GM19193 (cell line): ENCODE results near the gene MADCAM1.

Experiments
- POLR2A ChIP-seq: IDR thresholded peaks from 4 replicates; pipeline ENCODE4 v1.6.1; 2011; ENCODE audit not compliant: insufficient read depth, insufficient read length; ENCODE audit errors: extremely low read depth

The MADCAM1 gene

DNA sequence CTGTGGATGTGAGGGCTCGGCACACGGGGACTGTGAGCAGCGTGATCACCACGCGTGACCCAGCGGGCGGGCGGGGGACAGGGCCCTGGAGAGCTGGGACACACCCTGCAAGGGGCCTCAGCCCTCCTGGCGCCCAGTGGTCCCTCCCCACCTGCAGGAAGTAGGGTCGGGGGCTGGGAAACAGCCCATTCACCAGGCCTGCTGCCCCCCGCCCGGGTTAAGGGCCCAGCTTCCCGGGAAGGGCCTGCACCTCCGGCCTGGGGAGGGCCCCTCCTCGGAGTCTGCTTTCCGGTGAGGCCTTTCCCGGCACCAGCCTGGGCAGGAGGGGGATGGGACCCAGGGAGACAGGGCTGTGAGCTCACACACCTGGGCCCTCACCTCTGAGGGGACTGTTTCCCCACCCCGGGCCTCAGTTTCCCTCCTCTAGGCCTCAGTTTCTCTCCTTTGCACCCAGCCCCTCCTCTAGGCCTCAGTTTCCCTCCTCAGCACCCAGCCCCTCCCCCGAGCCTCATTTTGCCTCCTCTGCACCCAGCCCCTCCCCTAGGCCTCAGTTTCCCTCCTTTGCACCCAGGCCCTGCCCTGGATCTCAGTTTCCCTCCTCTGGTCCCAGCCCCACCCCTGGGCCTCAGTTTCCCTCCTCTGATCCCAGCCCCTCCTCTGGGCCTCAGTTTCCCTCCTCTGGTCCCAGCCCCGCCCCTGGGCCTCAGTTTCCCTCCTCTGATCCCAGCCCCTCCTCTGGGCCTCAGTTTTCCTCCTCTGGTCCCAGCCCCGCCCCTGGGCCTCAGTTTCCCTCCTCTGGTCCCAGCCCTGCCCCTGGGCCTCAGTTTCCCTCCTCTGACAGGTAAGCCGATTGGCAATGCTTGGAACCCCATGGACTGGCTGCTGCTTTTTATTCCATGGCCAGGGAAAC, 1.9 kb upstream of the MADCAM1 start:
- no peak for TF ChIP-seq POLR2A

DNA sequence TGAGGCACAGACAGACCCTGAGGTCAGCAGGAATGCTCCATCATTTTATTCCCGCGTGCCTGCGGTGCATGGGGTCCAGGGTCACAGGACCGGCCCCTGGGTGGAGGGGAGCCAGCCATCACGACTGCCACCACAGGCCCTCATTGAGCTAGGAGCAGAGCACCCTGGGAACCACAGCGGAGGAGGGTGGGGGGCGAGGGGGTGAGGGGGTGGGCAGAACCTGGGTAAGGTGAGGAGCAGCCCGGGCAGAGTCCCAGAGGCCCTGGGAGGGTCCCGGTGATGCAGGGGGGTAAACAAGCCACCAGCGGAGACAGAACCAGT, 1.2 kb upstream of the MADCAM1 start:
- no peak for TF ChIP-seq POLR2A

DNA sequence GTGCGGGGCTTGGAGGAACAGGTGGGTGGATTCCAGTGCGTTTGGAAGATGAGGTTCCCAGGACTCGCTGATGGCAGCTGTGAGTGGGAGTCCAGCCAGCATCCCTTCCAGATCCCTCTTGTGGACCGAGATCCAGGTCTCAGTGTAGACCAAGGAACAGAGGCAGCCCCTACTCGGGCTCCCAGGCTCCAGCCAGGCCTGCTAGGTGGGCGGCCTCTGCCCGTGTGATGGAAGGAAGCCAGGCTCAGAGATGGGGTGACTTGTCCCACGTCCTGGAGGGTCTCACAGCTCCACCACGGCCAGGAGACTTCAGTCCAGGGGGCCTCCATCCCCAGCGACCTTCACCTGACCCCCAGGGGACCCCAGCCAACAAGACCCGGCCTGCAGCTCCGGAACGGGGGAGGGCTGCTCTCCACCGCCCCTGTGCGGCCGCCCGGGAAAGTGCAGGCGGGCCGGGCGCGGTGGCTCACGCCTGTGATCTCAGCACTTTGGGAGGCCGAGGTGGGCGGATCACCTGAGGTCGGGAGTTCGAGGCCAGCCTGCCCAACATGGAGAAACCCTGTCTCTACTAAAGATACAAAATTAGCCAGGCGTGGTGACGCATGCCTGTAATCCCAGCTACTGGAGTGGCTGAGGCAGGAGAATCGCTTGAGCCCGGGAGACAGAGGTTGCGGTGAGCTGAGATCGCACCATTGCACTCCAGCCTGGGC, 729 bp upstream of the MADCAM1 start:
- no peak for TF ChIP-seq POLR2A

- no peak for TF ChIP-seq POLR2A
Measured at GRCh38 chr19:496986-497385, 700 bp downstream of the MADCAM1 start.

DNA sequence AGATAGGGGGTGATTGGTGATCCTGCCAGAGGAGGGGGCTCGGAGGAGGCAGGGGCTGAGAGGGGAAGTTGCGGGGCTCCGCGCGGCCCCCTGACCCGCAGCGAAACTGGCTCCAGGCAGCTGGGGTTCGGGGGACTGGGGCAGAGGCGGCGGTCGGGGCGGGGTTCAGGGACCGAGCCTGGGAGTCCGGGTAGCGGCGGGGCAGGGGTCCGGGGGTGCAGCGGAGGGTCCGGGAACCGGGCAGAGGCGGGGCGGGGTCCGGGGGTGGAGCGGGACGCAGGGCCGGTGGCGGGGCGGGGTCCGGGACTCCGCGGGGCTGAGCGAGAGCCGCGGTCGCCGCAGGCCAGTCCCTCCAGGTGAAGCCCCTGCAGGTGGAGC, 1.2 kb downstream of the MADCAM1 start:
- TF ChIP-seq POLR2A = no peak

- TF ChIP-seq POLR2A = no peak
Measured at GRCh38 chr19:497869-498510, 1.7 kb downstream of the MADCAM1 start.

DNA sequence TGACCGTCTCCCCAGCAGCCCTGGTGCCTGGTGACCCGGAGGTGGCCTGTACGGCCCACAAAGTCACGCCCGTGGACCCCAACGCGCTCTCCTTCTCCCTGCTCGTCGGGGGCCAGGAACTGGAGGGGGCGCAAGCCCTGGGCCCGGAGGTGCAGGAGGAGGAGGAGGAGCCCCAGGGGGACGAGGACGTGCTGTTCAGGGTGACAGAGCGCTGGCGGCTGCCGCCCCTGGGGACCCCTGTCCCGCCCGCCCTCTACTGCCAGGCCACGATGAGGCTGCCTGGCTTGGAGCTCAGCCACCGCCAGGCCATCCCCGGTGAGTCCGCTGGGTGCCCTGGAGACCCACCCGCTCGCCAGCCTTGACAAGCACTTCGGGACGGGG, 2.2 kb downstream of the MADCAM1 start:
- no peak for TF ChIP-seq POLR2A

DNA sequence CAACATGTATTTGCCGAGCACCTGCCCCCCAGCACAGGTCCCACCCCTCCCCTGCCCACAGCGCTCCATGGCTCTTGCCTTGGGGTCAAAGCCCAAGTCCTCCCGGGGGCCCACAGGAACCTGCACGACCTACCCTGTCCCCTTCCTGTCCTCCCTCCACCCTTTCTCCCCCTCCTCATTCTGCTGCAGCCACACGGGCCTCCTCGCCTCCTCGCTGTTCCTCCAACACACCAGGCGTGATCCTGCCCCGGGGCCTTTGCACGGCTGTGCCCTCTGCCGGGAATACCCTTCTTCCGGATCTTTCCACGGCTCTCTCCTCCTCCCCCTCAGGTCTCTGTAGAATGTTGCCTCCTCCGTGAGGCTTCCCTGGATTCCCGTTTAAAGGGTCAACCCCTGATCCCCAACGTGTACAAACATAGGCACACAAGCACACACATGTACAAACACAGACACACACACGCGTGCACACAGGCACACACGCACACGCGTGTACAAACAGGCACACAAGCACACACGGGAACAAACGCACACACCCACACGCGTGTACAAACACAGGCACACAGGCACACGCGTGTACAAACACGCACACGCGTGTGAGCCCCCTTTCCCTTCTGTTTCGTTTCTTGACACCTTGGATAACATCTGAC, 2.8 kb downstream of the MADCAM1 start:
- no peak for TF ChIP-seq POLR2A

- no peak for TF ChIP-seq POLR2A
Measured at GRCh38 chr19:501646-502045, 5.4 kb downstream of the MADCAM1 start.

GRCh38 chr19:504616-505015, 8.3 kb downstream of the MADCAM1 start:
- TF ChIP-seq POLR2A = no peak

DNA sequence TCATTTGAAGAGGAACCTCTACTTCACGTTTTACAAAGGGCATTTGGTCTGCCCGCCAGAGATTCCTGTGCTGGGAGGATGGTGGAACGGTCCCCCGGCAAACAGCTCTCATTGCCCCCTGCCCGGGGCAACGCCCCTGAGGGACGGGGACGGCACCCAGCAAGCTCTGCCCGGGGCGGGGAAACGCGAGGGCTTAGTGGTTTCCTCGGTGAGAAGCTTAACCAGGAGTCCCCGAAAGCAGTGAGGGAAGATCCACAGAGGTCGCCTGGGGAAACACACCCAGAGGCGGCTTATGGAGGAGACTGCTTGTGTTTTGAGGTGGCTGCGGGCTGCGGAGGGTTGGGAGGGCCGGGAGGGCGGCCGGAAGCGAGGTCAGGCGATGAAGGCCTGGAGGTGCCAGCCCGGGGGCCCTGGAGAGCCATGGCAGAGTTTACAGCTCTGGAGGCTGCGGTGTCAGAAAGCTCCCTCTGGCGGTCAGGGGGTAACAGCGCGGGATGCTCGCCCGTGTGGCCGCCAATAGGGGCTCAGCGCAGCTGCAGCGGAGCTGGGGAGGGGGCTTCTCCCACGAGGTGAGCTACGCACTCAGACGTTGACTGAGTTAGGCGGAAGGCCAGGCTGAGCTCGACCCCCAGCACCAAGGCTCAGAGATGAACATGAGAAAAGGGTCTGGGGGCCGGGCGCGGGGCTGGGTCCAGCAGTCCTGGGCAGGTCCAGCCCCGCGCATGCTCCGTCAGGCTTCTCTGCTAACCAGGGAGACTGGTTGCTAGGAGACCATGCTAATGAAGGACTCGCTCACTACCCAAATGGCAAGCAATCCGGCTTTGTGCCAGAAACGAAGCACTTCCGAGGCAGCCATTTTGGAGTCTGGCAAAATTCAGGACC, 10.4 kb downstream of the MADCAM1 start:
- peak; percentile 69 for TF ChIP-seq POLR2A

- peak; percentile 59 for TF ChIP-seq POLR2A
Measured at GRCh38 chr19:507286-508203, 11.3 kb downstream of the MADCAM1 start, which contains the start of gene TPGS1. Gene TPGS1, plus strand, starts transcription at chr19:507497. Its CDS starts 10 bp downstream, at chr19:507507.
